Measurements from ENCODE around the gene ACAA2. TPM values are rescaled to one million over a fixed set of nuclear protein-coding genes. Genes with fewer than 3 reads are reported as not detected.

Gene ACAA2
- total and polyA plus RNA-seq, 4 donors: 55.6 to 1,315 (median 646) TPM

DNA sequence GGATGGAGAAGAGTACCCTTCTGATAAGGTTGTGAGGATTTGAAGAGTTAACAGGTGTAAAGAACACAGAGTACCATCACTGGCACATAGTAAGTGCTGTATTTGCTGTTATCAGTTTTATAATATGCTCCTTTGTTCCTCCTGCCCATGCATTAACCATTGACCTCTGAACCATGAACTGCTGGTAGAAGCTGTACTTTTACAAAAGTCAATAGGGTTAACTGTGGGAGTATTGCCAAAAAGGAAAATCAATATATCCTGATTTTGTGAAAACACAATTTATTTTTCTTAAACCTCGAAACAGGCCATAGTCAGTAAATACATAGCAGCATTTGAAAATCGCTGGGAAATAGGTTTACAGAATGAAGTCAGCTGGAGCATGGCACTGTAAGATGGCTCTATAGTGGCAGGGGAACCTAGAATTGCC lies 18.9 kb upstream of the ACAA2 start:
- Histone ChIP-seq H3K36me3 (ENCODE audit: control insufficient read depth in 4 of 4, insufficient read depth in 3 of 4, low read depth in 1 of 4, low read length in 3 of 4) (no peaks in the 10 kb centered on the region), H3K4me1 (ENCODE audit: control insufficient read depth in 4 of 4, insufficient read depth in 4 of 4, low read length in 3 of 4) (peaks cover 12 to 54% (median 39%) of the 10 kb centered on the region in 4 donors), H3K27ac (ENCODE audit: low read depth in 1 of 2, low read length in 2 of 2) (peak overlapping the region; percentile 21 to 55), H3K9me3 (ENCODE audit: control insufficient read depth in 4 of 4, low read length in 3 of 4) (peaks cover 0 to 7% (median 1%) of the 10 kb centered on the region in 4 donors), H3K4me3 (ENCODE audit: low read depth in 1 of 3, low read length in 3 of 3) (no peak overlapping the region), H3K27me3 (ENCODE audit: control insufficient read depth in 4 of 4, insufficient read depth in 4 of 4, low read length in 3 of 4) (no peaks in the 10 kb centered on the region), H3K9ac (ENCODE audit: low read depth in 1 of 2, low read length in 2 of 2) (no peak overlapping the region)
- WGBS: 38% methylated on average over 2 of the region's 2 CpGs
- no peak for DNase-seq (ENCODE audit: low spot score)
- TF ChIP-seq SP1 (IDR thresholded peaks at IDR 0.05) (peak; percentile 83), HNF4A (conservative IDR thresholded peaks at IDR 0.05) (peak; percentile 88 to 97), RAD21 (IDR thresholded peaks at IDR 0.05) (peak; percentile 35 to 51), FOXA1 (IDR thresholded peaks at IDR 0.05) (peak; percentile 93), ATF3 (IDR thresholded peaks at IDR 0.05) (no peak), GABPA (IDR thresholded peaks at IDR 0.05 in 1 of 2, conservative IDR thresholded peaks at IDR 0.05 in 1 of 2) (no peak), EGR1 (IDR thresholded peaks at IDR 0.05; ENCODE audit: low read depth in 2 of 2) (peak in 1 of 2 donors; percentile 58), FOXA2 (IDR thresholded peaks at IDR 0.05) (peak; percentile 89), RXRA (IDR thresholded peaks at IDR 0.05) (peak; percentile 87 to 92), YY1 (IDR thresholded peaks at IDR 0.05) (peak; percentile 77), TAF1 (conservative IDR thresholded peaks at IDR 0.05) (no peak), JUND (IDR thresholded peaks at IDR 0.05) (peak; percentile 36 to 74), CTCF (IDR thresholded peaks at IDR 0.05; ENCODE audit: low read depth, low read length, missing input control) (no peak), HNF4G (IDR thresholded peaks at IDR 0.05) (peak; percentile 57), NR2F2 (IDR thresholded peaks at IDR 0.05) (peak; percentile 84)
- TF ChIP-seq, protein P1, sequence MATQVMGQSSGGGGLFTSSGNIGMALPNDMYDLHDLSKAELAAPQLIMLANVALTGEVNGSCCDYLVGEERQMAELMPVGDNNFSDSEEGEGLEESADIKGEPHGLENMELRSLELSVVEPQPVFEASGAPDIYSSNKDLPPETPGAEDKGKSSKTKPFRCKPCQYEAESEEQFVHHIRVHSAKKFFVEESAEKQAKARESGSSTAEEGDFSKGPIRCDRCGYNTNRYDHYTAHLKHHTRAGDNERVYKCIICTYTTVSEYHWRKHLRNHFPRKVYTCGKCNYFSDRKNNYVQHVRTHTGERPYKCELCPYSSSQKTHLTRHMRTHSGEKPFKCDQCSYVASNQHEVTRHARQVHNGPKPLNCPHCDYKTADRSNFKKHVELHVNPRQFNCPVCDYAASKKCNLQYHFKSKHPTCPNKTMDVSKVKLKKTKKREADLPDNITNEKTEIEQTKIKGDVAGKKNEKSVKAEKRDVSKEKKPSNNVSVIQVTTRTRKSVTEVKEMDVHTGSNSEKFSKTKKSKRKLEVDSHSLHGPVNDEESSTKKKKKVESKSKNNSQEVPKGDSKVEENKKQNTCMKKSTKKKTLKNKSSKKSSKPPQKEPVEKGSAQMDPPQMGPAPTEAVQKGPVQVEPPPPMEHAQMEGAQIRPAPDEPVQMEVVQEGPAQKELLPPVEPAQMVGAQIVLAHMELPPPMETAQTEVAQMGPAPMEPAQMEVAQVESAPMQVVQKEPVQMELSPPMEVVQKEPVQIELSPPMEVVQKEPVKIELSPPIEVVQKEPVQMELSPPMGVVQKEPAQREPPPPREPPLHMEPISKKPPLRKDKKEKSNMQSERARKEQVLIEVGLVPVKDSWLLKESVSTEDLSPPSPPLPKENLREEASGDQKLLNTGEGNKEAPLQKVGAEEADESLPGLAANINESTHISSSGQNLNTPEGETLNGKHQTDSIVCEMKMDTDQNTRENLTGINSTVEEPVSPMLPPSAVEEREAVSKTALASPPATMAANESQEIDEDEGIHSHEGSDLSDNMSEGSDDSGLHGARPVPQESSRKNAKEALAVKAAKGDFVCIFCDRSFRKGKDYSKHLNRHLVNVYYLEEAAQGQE (IDR thresholded peaks at IDR 0.05): peak; percentile 55
- TF ChIP-seq, protein P2, sequence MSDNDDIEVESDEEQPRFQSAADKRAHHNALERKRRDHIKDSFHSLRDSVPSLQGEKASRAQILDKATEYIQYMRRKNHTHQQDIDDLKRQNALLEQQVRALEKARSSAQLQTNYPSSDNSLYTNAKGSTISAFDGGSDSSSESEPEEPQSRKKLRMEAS (IDR thresholded peaks at IDR 0.05): peak; percentile 93
- TF ChIP-seq, protein P3, sequence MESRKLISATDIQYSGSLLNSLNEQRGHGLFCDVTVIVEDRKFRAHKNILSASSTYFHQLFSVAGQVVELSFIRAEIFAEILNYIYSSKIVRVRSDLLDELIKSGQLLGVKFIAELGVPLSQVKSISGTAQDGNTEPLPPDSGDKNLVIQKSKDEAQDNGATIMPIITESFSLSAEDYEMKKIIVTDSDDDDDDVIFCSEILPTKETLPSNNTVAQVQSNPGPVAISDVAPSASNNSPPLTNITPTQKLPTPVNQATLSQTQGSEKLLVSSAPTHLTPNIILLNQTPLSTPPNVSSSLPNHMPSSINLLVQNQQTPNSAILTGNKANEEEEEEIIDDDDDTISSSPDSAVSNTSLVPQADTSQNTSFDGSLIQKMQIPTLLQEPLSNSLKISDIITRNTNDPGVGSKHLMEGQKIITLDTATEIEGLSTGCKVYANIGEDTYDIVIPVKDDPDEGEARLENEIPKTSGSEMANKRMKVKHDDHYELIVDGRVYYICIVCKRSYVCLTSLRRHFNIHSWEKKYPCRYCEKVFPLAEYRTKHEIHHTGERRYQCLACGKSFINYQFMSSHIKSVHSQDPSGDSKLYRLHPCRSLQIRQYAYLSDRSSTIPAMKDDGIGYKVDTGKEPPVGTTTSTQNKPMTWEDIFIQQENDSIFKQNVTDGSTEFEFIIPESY (IDR thresholded peaks at IDR 0.05): peak; percentile 75
